Measurements from ENCODE around the gene PDGFD. TPM values are rescaled to one million over a fixed set of nuclear protein-coding genes. Genes with fewer than 3 reads are reported as not detected.

PDGFD gene
- polyA plus RNA-seq, 1 donor (not counting 4 experiments of a cell fraction or from before 2014, with no cell fraction given), result 0.28 TPM

GRCh38 chr11:104145062-104145461, 18.9 kb downstream of the PDGFD start:
- H3K4me1 ChIP-seq (ENCODE audit: control insufficient read depth, extremely low read depth, insufficient read depth, low read length), result no peaks in the 10 kb centered on the region
- no peaks in the 10 kb centered on the region for H3K9me1 ChIP-seq (ENCODE audit: control insufficient read depth, extremely low read depth, insufficient read depth, low read length)
- dilution Hi-C loops (cut with MboI; ENCODE audit: extremely low pct_ligation_motif_present, low sequenced_read_pairs), result no loop called here
- no peaks in the 10 kb centered on the region for H4K20me1 ChIP-seq (ENCODE audit: control insufficient read depth, extremely low read depth, insufficient read depth, low read length)
- no peaks in the 10 kb centered on the region for H3K36me3 ChIP-seq (ENCODE audit: control insufficient read depth in 2 of 2, extremely low read depth in 1 of 2, insufficient read depth in 2 of 2, low read length in 2 of 2)
- H3K27ac ChIP-seq (ENCODE audit: control insufficient read depth, insufficient read depth, low read length), result no peak overlapping the region
- no peak overlapping the region for H2AFZ ChIP-seq (ENCODE audit: control insufficient read depth, low read length)
- H3K9ac ChIP-seq (ENCODE audit: control insufficient read depth, extremely low read depth, insufficient read depth, low read length), result no peak overlapping the region
- no peak for DNase-seq (ENCODE audit: low read depth, low spot score)
- no peaks in the 10 kb centered on the region for H3K9me3 ChIP-seq (ENCODE audit: control insufficient read depth, low read depth, low read length)
- H3K27me3 ChIP-seq (ENCODE audit: control insufficient read depth, extremely low read depth, insufficient read depth, low read length), result no peaks in the 10 kb centered on the region
- H3K4me3 ChIP-seq (ENCODE audit: control insufficient read depth in 2 of 3, extremely low read depth in 1 of 3, insufficient read depth in 2 of 3, low read depth in 1 of 3, low read length in 3 of 3), result no peak overlapping the region
- no peaks in the 10 kb centered on the region for H3K79me2 ChIP-seq (ENCODE audit: control insufficient read depth, insufficient read depth, low read length)
- TF ChIP-seq EZH2 (IDR thresholded peaks at IDR 0.05; ENCODE audit: low read length), result no peak
- no peak for TF ChIP-seq CTCF (optimal IDR thresholded peaks at IDR 0.05 in 1 of 3, IDR thresholded peaks at IDR 0.05 in 1 of 3, conservative IDR thresholded peaks at IDR 0.05 in 1 of 3; ENCODE audit: extremely low read depth in 1 of 3, insufficient read depth in 2 of 3, low read length in 3 of 3)
- H3K4me2 ChIP-seq (ENCODE audit: control insufficient read depth, extremely low read depth, insufficient read depth, low read depth, low read length), result no peak overlapping the region
- FAIRE-seq, result no peak

DNA sequence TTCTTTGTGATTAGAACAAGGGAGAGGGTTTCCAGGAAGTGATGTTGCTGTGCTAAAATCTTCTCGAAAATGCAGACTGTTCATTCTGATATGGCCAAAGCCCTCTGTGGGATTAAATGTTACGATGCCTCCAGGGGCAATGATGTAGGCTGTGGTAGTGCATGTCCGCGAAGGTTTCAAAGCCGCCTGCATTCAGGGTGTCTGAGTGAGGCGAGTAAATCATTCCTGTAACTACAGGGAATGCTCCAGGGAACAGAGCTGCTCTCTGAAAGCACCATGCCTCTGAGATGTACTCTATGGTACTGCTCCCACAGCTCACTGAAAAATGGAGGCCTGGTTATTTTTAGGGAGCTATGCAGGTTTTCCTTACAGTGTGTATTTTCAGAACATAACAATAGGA, 21.2 kb downstream of the PDGFD start:
- FAIRE-seq (no peak), DNase-seq (ENCODE audit: low read depth, low spot score) (no peak)
- Histone ChIP-seq H3K79me2 (ENCODE audit: control insufficient read depth, insufficient read depth, low read length) (no peaks in the 10 kb centered on the region), H4K20me1 (ENCODE audit: control insufficient read depth, extremely low read depth, insufficient read depth, low read length) (no peaks in the 10 kb centered on the region), H3K4me1 (ENCODE audit: control insufficient read depth, extremely low read depth, insufficient read depth, low read length) (no peaks in the 10 kb centered on the region), H3K27me3 (ENCODE audit: control insufficient read depth, extremely low read depth, insufficient read depth, low read length) (no peaks in the 10 kb centered on the region), H3K4me2 (ENCODE audit: control insufficient read depth, extremely low read depth, insufficient read depth, low read depth, low read length) (no peak overlapping the region), H3K9ac (ENCODE audit: control insufficient read depth, extremely low read depth, insufficient read depth, low read length) (no peak overlapping the region), H3K9me3 (ENCODE audit: control insufficient read depth, low read depth, low read length) (no peaks in the 10 kb centered on the region), H3K36me3 (ENCODE audit: control insufficient read depth in 2 of 2, extremely low read depth in 1 of 2, insufficient read depth in 2 of 2, low read length in 2 of 2) (no peaks in the 10 kb centered on the region), H3K9me1 (ENCODE audit: control insufficient read depth, extremely low read depth, insufficient read depth, low read length) (no peaks in the 10 kb centered on the region), H3K4me3 (ENCODE audit: control insufficient read depth in 2 of 3, extremely low read depth in 1 of 3, insufficient read depth in 2 of 3, low read depth in 1 of 3, low read length in 3 of 3) (no peak overlapping the region), H3K27ac (ENCODE audit: control insufficient read depth, insufficient read depth, low read length) (no peak overlapping the region), H2AFZ (ENCODE audit: control insufficient read depth, low read length) (no peak overlapping the region)
- TF ChIP-seq CTCF (optimal IDR thresholded peaks at IDR 0.05 in 1 of 3, IDR thresholded peaks at IDR 0.05 in 1 of 3, conservative IDR thresholded peaks at IDR 0.05 in 1 of 3; ENCODE audit: extremely low read depth in 1 of 3, insufficient read depth in 2 of 3, low read length in 3 of 3) (no peak), EZH2 (IDR thresholded peaks at IDR 0.05; ENCODE audit: low read length) (no peak)
- dilution Hi-C loops (cut with MboI; ENCODE audit: extremely low pct_ligation_motif_present, low sequenced_read_pairs), result no loop called here
